PC-9 (cell line): ENCODE results near the gene CFI. TPM values are rescaled to one million over a fixed set of nuclear protein-coding genes. Genes with fewer than 3 reads are reported as not detected.

Source experiments
- BruUV-seq: library from RNA; stranded (reverse); fragments of 400-500 nt; replicated peaks from 2 replicates; lab custom pipeline; 2021; lab: Mats Ljungman, UMichigan
- CTCF ChIA-PET: fragments of 300-600 bp; sonication (Branson Sonifier 250); formaldehyde crosslinking; loops from one replicate; lab custom pipeline; 2022; ENCODE audit warnings: antibody characterized with exemption; lab: Charles Lee
- POLR2A ChIA-PET: fragments of 300-600 bp; sonication (Branson Sonifier 250); formaldehyde crosslinking; loops from one replicate; lab custom pipeline; 2022; ENCODE audit warnings: antibody characterized with exemption; ENCODE audit not compliant: unreplicated experiment; lab: Charles Lee
- DNase-seq, 2 experiments: peaks; one replicate each; pipeline versions ENCODE4 v3.0.0 to v3.0.0-alpha.2; 2015 to 2022; ENCODE audit warnings: mixed read lengths in 1 of 2
- H2AFZ ChIP-seq: fragments of 200-600 bp; sonication (generic); 2 replicates; pipeline ENCODE4 v1.8.1; 2017; ENCODE audit warnings: antibody characterized with exemption
- H3F3A ChIP-seq: fragments of 200-600 bp; sonication (generic); 2 replicates; pipeline ENCODE4 v1.8.1; 2017; ENCODE audit warnings: antibody characterized with exemption, mild to moderate bottlenecking, low read depth; ENCODE audit not compliant: insufficient read depth
- H3K27ac ChIP-seq: fragments of 200-600 bp; sonication (generic); 2 replicates; pipeline ENCODE4 v1.6.1; 2016; ENCODE audit warnings: mixed run types
- H3K27me3 ChIP-seq: fragments of 200-600 bp; sonication (generic); 2 replicates; pipeline ENCODE4 v1.6.1; 2016; ENCODE audit warnings: low read depth, mixed run types; ENCODE audit not compliant: insufficient read depth
- H3K36me3 ChIP-seq: fragments of 200-600 bp; sonication (generic); 2 replicates; pipeline ENCODE4 v1.6.1; 2016; ENCODE audit warnings: low read depth, mixed run types
- H3K4me1 ChIP-seq: fragments of 200-600 bp; sonication (generic); replicated peaks from 2 replicates; pipeline ENCODE4 v1.6.1; 2016; ENCODE audit warnings: mixed run types; ENCODE audit not compliant: insufficient read depth
- H3K4me2 ChIP-seq: fragments of 200-600 bp; sonication (generic); 2 replicates; pipeline ENCODE4 v1.6.1; 2017; ENCODE audit warnings: mixed run types
- H3K4me3 ChIP-seq: fragments of 200-600 bp; sonication (generic); 2 replicates; pipeline ENCODE4 v1.6.1; 2016; ENCODE audit warnings: mixed run types
- H3K79me2 ChIP-seq: fragments of 200-600 bp; sonication (generic); 2 replicates; pipeline ENCODE4 v1.6.1; 2017; ENCODE audit warnings: low read depth, mixed run types
- H3K9me2 ChIP-seq: fragments of 200-600 bp; sonication (generic); 2 replicates; pipeline ENCODE4 v1.8.1; 2017; ENCODE audit warnings: mild to moderate bottlenecking; ENCODE audit not compliant: insufficient read depth
- H3K9me3 ChIP-seq: fragments of 200-600 bp; sonication (generic); 2 replicates; pipeline ENCODE4 v1.8.1; 2016; ENCODE audit warnings: low read depth; ENCODE audit not compliant: insufficient read depth
- H4K20me1 ChIP-seq: fragments of 200-600 bp; sonication (generic); 2 replicates; pipeline ENCODE4 v1.8.1; 2017; ENCODE audit not compliant: insufficient read depth
- CTCF ChIP-seq: fragments of 200-600 bp; sonication (generic); conservative IDR thresholded peaks from 2 replicates; pipeline ENCODE4 v1.6.1; 2017; ENCODE audit warnings: mixed run types, antibody characterized with exemption, mild to moderate bottlenecking, moderate library complexity
- EZH2 ChIP-seq: fragments of 200-600 bp; sonication (generic); IDR thresholded peaks from 2 replicates; pipeline ENCODE4 v1.8.0; 2017; ENCODE audit warnings: antibody characterized with exemption, low read depth
- intact Hi-C: fragments of 100-400 bp; cut with micrococcal nuclease; formaldehyde crosslinking; loops from one replicate; pipeline ENCODE4 v1.10.0; 2022; ENCODE audit not compliant: unreplicated experiment
- total RNA-seq: library from RNA; stranded (reverse); gene quantifications from 2 replicates; pipeline ENCODE4 v1.2.3, GENCODE V29; 2021

CFI gene
- total RNA-seq, 1 experiment from 2014 or later = 2.2 TPM

- Histone ChIP-seq H3K27ac (no peak overlapping the region), H3K36me3 (no peaks in the 10 kb centered on the region), H3F3A (no peaks in the 10 kb centered on the region), H3K4me1 (no peaks in the 10 kb centered on the region), H3K79me2 (no peaks in the 10 kb centered on the region), H3K9me2 (no peaks in the 10 kb centered on the region), H3K4me3 (no peak overlapping the region), H3K4me2 (no peak overlapping the region), H3K9me3 (no peaks in the 10 kb centered on the region), H3K27me3 (no peaks in the 10 kb centered on the region), H4K20me1 (no peaks in the 10 kb centered on the region), H2AFZ (no peak overlapping the region)
- intact Hi-C loops = no loop called here
- ChIA-PET POLR2A (no interaction called here), CTCF (no interaction called here)
- TF ChIP-seq EZH2 = no peak
- TF ChIP-seq CTCF = no peak
- no peak for DNase-seq
- no TSS peak for BruUV-seq
These were observed 46.1 kb downstream of the CFI start for GRCh38 chr4:109755656-109756055.

GRCh38 chr4:109754093-109754857 lies 47.5 kb downstream of the CFI start:
- no peaks in the 10 kb centered on the region for H3K36me3 ChIP-seq
- intact Hi-C loops = no loop called here
- no peaks in the 10 kb centered on the region for H3K4me1 ChIP-seq
- no peaks in the 10 kb centered on the region for H3K9me2 ChIP-seq
- BruUV-seq = no TSS peak
- H2AFZ ChIP-seq = no peak overlapping the region
- TF ChIP-seq EZH2 (no peak), CTCF (no peak)
- H3K79me2 ChIP-seq = no peaks in the 10 kb centered on the region
- no peaks in the 10 kb centered on the region for H3K9me3 ChIP-seq
- H3K27ac ChIP-seq = no peak overlapping the region
- H3K4me2 ChIP-seq = no peak overlapping the region
- ChIA-PET CTCF (no interaction called here), POLR2A (no interaction called here)
- H3F3A ChIP-seq = no peaks in the 10 kb centered on the region
- no peak overlapping the region for H3K4me3 ChIP-seq
- no peaks in the 10 kb centered on the region for H3K27me3 ChIP-seq
- H4K20me1 ChIP-seq = no peaks in the 10 kb centered on the region
- DNase-seq = no peak

GRCh38 chr4:109752525-109752924 lies 49.3 kb downstream of the CFI start:
- Histone ChIP-seq H3K9me3 (no peaks in the 10 kb centered on the region), H3F3A (no peaks in the 10 kb centered on the region), H3K79me2 (no peaks in the 10 kb centered on the region), H2AFZ (no peak overlapping the region), H3K4me3 (no peak overlapping the region), H3K9me2 (no peaks in the 10 kb centered on the region), H3K27me3 (no peaks in the 10 kb centered on the region), H4K20me1 (no peaks in the 10 kb centered on the region), H3K27ac (no peak overlapping the region), H3K36me3 (no peaks in the 10 kb centered on the region), H3K4me2 (no peak overlapping the region), H3K4me1 (no peaks in the 10 kb centered on the region)
- intact Hi-C loops = no loop called here
- DNase-seq = no peak
- ChIA-PET CTCF (no interaction called here), POLR2A (no interaction called here)
- no peak for TF ChIP-seq EZH2
- no peak for TF ChIP-seq CTCF
- BruUV-seq = no TSS peak
